Tibial nerve (tissue), 4 donors: ENCODE results near the gene NPHP4.

Experiments used
- CTCF ChIP-seq, 5 experiments: fragments of 200-600 bp in 3 of 5; fragments of 450-650 bp in 2 of 5; sonication (generic) in 3 of 5; IDR thresholded peaks; one replicate each; pipeline ENCODE4 v1.5.1; 2016 to 2019; ENCODE audit warnings: antibody characterized with exemption in 5 of 5, mild to moderate bottlenecking in 3 of 5, moderate library complexity in 2 of 5
- EP300 ChIP-seq, 2 donors: sonication (generic); formaldehyde crosslinking; IDR thresholded peaks; one replicate each; pipeline ENCODE4 v1.6.1; 2017; ENCODE audit warnings: antibody characterized with exemption in 2 of 2, mild to moderate bottlenecking in 1 of 2
- POLR2A ChIP-seq, 2 donors: fragments of 450-650 bp; IDR thresholded peaks; one replicate each; pipeline ENCODE4 v1.6.1; 2017; ENCODE audit warnings: antibody characterized with exemption in 2 of 2, mild to moderate bottlenecking in 2 of 2, moderate library complexity in 2 of 2

GRCh38 chr1:5883129-5884048, 108.8 kb downstream of the NPHP4 start:
- TF ChIP-seq EP300 (IDR thresholded peaks at IDR 0.05) (no peak), CTCF (IDR thresholded peaks at IDR 0.05) (no peak), POLR2A (IDR thresholded peaks at IDR 0.05) (no peak)
